NCI-H2107 treated with DMSO at 0.1 percent for 48 hours (cell line): ENCODE measurements around the gene CD79B.
"Not testable (repeated sequence)": the region's sequence is repeated elsewhere in the genome, so short reads cannot be mapped to it uniquely, and the experiment has no call there.

Source experiments
- DNase-seq: peaks from one replicate; lab custom pipeline; 2025; ENCODE audit not compliant: unreplicated experiment; lab: John Stamatoyannopoulos, UW

The CD79B gene

DNA sequence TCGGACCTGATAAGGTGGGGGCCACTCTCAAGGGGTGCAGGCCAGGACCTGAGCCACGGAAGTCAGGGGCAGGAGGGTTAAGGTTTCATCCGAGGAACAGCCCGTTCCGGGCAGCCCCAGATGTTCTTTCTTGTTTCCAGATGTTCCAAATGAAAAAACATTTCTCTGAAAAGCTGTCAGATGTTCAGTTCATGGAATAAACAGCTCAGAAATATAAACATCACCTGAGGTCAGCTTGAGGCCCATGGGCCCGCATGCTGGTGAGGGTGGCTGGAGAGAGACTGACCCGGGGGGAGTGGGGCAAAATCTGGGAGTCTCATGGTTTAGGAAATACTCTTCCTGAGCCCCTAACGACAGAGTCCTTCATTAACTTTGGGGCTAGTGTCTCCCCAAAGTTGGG, 1.5 kb upstream of the CD79B start:
- no peak for DNase-seq

GRCh38 chr17:63932721-63933120, 590 bp upstream of the CD79B start:
- no peak for DNase-seq

DNA sequence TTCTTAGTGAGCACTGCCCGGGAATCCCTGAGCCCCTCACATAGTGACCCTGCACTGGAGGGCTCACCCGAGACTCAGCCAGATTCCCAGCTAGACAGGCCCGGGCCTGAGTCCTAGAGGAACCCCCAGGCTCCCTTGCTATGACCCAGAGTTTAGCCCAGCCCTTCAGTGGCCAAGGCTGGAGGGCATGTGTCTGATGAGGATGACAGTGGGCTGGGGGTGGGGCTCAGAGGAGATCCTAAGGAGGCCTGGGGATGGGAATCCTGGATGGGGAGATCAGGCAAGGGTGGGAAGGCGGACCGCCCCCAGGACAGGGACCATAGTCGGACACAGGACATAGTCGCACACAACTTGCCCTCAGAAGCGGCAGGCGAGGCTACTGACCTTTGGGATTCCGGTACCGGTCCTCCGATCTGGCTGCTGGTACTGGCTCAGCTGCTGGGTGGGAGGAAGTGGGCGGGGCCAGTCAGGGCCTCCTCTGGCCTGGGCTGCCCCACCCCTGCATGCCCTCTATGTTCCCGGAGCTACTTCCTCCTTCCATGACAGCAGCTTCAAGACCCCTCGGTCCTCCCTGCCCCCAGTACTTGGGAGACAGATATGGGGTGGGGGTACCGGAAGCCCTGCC, 1.1 kb downstream of the CD79B start:
- DNase-seq, result no peak

GRCh38 chr17:63929860-63930766, 2.0 kb downstream of the CD79B start:
- DNase-seq, result no peak

DNA sequence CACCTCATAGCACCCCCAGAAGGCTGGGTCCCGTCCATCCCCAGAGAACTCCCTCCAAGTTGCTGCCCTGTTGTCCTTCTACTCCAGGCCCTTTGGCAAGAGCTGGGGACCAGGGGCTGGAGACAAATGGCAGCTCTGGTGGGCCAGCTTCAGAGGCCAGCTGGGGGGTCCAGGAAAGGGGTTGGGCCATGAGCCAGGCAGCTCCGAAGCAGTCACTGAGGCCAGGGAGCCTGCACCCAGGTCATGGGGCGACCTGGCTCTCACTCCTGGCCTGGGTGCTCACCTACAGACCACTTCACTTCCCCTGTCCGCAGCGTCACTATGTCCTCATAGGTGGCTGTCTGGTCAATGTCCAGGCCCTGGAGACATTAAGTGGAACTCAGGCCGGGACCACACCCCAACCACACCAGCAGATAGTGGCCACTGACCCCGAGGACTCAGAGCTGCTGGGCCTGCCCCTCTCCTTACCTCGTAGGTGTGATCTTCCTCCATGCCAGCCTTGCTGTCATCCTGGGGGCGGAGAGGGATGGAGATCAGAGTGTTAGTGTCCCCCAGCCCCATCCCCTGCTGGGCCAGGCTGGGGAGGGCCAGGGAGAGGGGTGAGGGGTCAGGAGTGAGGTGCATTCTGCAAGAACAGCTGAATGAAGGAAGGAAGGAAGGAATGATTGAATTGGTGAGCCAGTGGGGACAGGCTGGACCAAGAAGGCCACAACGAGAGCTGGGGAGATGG, 3.0 kb downstream of the CD79B start:
- DNase-seq, result no peak

DNA sequence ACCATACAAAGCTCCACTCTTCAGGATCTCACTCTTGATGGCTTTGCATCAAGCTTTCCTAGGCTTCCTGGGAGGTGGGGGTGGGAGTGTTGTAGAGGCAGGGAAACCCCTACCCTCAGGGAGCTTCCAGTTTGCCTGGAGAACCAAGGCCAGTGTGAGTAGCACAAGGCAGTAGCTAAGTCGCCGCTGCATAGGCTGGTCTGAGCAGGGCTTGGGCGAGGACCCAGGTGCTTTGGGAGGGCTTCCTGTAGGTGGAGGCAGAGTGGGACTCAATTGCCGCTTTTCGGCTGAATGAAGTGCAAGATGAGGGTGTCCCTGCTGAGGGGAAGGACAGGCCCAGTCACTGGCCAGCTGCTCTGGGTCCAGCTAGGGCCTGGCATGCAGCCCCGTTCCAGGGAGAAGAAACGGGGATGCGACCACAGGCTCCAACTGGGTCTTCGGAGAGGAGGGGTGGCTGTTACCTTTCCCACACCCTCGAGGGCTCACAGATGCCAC, 3.9 kb downstream of the CD79B start:
- no peak for DNase-seq

DNA sequence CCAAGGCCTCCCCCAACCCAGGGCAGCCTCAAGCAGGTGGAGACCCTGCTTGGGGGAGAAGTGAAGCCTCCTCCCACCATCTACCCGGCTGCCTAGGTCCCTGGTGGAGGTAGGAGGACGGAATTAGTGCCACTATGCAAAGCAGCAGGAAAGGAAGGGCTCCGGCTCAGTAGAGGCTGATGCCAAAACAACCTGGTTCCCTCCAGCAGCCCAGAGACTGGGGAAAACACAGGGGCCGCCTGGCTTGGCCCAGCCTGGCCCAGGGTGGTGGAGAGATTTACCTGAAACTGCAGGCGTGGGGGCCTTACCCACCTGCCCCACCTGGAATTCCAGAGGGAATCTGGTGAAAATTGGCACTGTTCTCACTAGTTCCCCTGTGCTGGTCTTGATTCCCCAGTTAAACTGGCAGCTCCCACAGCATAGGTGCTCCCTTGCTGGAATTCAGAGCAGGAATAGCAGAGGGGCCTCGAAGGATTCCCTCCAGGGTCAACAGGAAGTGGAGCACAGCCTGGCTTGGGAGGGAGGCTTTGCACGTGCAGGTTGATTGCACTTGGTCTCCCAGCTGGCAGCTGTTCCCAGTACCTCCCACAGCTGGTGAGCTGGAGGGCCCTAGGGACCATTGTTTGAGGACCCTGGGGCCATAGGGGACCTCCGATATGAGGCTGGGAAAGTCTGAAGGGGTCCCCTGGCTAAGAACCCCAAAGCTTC, 4.5 kb downstream of the CD79B start:
- no peak for DNase-seq

GRCh38 chr17:63926164-63926563, 6.0 kb downstream of the CD79B start:
- no peak for DNase-seq

- no peak for DNase-seq
Measured at GRCh38 chr17:63925615-63926014, 6.5 kb downstream of the CD79B start.

DNA sequence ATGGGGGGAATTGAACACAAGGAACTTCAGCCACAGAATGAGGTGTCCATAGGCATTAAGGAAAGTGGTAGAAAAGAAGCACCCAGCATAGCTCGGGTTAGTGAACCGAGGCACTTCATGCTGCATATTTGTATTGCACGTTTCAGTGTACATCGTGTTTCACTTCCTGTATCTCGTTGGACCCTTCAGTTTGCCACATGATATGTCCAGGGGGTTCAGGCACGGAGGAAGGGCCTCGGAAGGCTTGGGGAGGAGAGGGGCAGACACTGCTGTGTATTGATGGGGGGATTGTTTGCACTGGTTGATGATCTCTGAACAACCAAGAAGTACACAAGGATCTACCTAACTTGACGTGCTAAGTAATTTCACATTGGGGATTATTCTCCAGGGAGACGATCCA, 9.7 kb downstream of the CD79B start:
- DNase-seq, result not testable (repeated sequence)

DNA sequence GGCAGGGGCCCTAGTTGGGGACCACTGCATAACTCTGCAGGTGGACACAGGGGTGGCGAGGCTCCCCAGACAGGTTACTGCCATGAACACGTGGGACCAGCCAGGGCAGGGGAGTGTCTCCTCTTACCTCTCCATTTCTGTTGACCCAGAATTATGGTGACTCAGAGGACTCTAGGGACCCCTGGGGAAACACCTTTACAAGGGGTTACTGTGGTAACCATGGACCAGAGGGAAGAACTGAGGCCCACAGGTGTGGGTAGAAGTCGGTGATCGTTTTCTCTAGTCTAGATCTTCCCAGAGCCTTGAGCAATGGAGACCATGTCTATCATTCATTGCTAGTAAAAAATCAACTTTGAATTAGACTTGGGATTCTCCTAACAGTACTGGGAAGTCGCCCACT, 11.4 kb downstream of the CD79B start:
- DNase-seq, result not testable (repeated sequence)

GRCh38 chr17:63920050-63920449, 12.1 kb downstream of the CD79B start:
- not testable (repeated sequence) for DNase-seq

- peak; percentile 64 for DNase-seq
Measured at GRCh38 chr17:63919311-63919723, 12.8 kb downstream of the CD79B start.

DNA sequence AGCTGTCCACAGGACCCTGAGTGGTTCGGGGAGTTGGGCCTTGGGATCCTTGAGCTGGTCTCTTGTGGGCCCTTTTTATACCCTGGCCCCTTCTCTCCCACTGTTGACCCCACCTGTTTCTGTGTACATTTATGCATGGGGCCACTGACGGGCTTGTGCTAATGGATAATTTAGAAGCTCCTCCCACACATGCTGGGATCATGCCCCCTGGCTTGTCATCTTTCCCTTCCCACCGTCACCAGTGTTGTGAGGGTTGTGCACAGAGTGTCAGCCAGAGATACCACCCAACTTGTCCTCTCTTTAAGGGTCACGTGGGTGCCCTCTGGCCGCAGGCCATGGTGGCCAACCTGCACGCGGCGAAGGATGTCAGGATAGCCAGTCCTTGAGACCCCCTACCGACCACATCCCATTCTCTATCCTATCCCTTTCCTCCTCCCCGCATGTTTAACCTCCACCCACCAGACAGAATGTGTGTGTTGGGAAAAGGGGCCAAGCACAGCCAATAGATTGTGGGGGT, 13.3 kb downstream of the CD79B start, which contains the start of gene GH1:
Gene GH1 (minus strand): TSS at position 51 of the 517 bp plus-strand sequence. CDS start 63 bp downstream, outside the sequence.
- not testable (repeated sequence) for DNase-seq

- DNase-seq, result no peak
Measured at GRCh38 chr17:63918305-63918704, 13.8 kb downstream of the CD79B start.

GRCh38 chr17:63917646-63918045, 14.5 kb downstream of the CD79B start:
- DNase-seq, result no peak

DNA sequence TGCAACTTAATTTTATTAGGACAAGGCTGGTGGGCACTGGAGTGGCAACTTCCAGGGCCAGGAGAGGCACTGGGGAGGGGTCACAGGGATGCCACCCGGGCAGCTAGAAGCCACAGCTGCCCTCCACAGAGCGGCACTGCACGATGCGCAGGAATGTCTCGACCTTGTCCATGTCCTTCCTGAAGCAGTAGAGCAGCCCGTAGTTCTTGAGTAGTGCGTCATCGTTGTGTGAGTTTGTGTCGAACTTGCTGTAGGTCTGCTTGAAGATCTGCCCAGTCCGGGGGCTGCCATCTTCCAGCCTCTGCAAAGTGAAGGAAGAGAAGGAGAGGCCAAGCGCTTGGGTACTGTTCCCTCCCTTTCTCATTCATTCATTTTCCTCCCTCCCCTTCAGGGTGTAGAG, 14.9 kb downstream of the CD79B start:
- not testable (repeated sequence) for DNase-seq

DNA sequence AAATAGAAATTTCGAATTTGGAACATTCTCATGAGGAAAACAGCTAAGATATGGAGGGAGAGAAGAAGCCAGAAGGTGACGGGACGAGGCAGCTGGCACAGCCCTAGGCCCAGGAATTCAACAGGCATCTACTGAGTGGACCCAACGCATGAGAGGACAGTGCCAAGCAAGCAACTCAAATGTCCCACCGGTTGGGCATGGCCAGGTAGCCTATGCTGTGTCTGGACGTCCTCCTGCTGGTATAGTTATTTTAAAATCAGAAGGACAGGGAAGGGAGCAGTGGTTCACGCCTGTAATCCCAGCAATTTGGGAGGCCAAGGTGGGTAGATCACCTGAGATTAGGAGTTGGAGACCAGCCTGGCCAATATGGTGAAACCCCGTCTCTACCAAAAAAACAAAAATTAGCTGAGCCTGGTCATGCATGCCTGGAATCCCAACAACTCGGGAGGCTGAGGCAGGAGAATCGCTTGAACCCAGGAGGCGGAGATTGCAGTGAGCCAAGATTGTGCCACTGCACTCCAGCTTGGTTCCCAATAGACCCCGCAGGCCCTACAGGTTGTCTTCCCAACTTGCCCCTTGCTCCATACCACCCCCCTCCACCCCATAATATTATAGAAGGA, 15.5 kb downstream of the CD79B start:
- no peak for DNase-seq

GRCh38 chr17:63915753-63916152, 16.4 kb downstream of the CD79B start:
- DNase-seq, result not testable (repeated sequence)

DNA sequence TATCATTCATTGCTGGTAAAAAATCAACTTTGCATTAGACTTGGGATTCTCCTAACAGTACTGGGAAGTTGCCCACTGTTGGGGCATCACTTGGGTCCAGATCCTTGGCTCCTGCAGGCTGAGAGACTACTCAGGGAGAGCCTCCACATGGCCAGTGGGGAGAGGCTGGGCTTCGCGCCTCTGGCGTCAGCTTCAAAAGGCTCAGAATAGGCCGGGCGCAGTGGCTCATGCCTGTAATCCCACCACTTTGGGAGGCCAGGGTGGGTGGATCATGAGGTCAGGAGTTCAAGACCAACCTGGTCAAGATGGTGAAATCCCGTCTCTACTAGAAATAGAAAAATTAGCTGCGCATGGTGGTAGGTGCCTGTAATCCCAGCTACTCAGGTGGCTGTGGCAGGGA, 17.7 kb downstream of the CD79B start:
- no peak for DNase-seq
